HEK293 (cell line): ENCODE results near the gene ZC3H10.

ENCODE experiments used
- OVOL3 ChIP-seq: fragments of 450-650 bp; formaldehyde crosslinking; IDR thresholded peaks from 2 replicates; pipeline ENCODE4 v1.5.1; 2016; ENCODE audit warnings: missing biosample characterization, missing genetic modification characterization
- SETDB1 ChIP-seq: IDR thresholded peaks from one replicate; pipeline ENCODE4 v1.6.1; 2017; ENCODE audit warnings: mild to moderate bottlenecking, low read length, moderate library complexity, mixed read lengths; ENCODE audit not compliant: insufficient read length
- ZNF133 ChIP-seq: fragments of 450-650 bp; formaldehyde crosslinking; IDR thresholded peaks from 2 replicates; pipeline ENCODE4 v1.5.1; 2016; ENCODE audit warnings: missing biosample characterization, missing genetic modification characterization
- ZNF274 ChIP-seq, 2 experiments: fragments of 200-500 bp in 1 of 2; fragments of 450-650 bp in 1 of 2; sonication (Bioruptor generic) in 1 of 2; formaldehyde crosslinking in 1 of 2; IDR thresholded peaks; 2 replicates each; pipeline versions ENCODE4 v1.5.1 to v1.6.1; 2014 to 2016; ENCODE audit warnings: borderline replicate concordance in 1 of 2, inconsistent platforms in 1 of 2, low read length in 1 of 2, missing biosample characterization in 1 of 2, missing genetic modification characterization in 1 of 2
- ZNF510 ChIP-seq: fragments of 450-650 bp; formaldehyde crosslinking; IDR thresholded peaks from 2 replicates; pipeline ENCODE4 v1.5.1; 2018; ENCODE audit warnings: mild to moderate bottlenecking, missing genetic modification characterization, missing biosample characterization; ENCODE audit not compliant: insufficient replicate concordance
- ZNF555 ChIP-seq: fragments of 450-650 bp; formaldehyde crosslinking; conservative IDR thresholded peaks from 2 replicates; pipeline ENCODE4 v1.5.1; 2017; ENCODE audit warnings: missing biosample characterization, mild to moderate bottlenecking, missing genetic modification characterization, inconsistent platforms
- ZNF629 ChIP-seq: fragments of 450-650 bp; formaldehyde crosslinking; IDR thresholded peaks from 2 replicates; pipeline ENCODE4 v1.5.1; 2017; ENCODE audit warnings: missing biosample characterization, missing genetic modification characterization
- TF ChIP-seq, protein P1 (sequence below): fragments of 450-650 bp; formaldehyde crosslinking; IDR thresholded peaks from 2 replicates; pipeline ENCODE4 v1.5.1; 2016; ENCODE audit warnings: missing biosample characterization, missing genetic modification characterization, borderline replicate concordance
- TF ChIP-seq, protein P2 (sequence below): fragments of 450-650 bp; formaldehyde crosslinking; IDR thresholded peaks from 2 replicates; pipeline ENCODE4 v1.5.1; 2016; ENCODE audit warnings: missing biosample characterization, missing genetic modification characterization
- TF ChIP-seq, protein P3 (sequence below): fragments of 450-650 bp; formaldehyde crosslinking; IDR thresholded peaks from 2 replicates; pipeline ENCODE4 v1.5.1; 2016; ENCODE audit warnings: missing biosample characterization, missing genetic modification characterization

DNA sequence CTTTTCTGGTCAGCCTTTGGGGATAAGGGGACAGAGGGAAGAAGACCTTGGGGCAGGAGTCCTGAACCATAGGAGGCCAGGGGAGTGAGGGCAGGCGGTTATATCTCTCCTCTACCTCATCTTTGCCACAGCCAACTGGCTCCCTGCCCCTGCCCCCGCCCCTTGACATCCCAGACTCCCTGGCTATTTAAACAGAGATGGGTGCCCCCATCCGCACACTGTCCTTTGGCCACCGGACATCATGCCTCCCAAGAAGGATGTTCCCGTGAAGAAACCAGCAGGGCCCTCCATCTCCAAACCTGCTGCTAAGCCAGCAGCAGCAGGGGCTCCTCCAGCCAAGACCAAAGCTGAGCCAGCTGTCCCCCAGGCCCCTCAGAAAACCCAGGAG lies 35.6 kb downstream of the ZC3H10 start:
- TF ChIP-seq SETDB1 (no peak), ZNF510 (tag by site-specific recombination) (no peak), ZNF133 (no peak), ZNF629 (tag by site-specific recombination) (no peak), OVOL3 (tag by site-specific recombination) (no peak), ZNF274 (IDR thresholded peaks at IDR 0.05; ENCODE audit: low read length) (no peak), ZNF274 (tag by site-specific recombination; IDR thresholded peaks at IDR 0.05; ENCODE audit: borderline replicate concordance) (no peak), ZNF555 (tag by site-specific recombination) (no peak)
- TF ChIP-seq, protein P1, sequence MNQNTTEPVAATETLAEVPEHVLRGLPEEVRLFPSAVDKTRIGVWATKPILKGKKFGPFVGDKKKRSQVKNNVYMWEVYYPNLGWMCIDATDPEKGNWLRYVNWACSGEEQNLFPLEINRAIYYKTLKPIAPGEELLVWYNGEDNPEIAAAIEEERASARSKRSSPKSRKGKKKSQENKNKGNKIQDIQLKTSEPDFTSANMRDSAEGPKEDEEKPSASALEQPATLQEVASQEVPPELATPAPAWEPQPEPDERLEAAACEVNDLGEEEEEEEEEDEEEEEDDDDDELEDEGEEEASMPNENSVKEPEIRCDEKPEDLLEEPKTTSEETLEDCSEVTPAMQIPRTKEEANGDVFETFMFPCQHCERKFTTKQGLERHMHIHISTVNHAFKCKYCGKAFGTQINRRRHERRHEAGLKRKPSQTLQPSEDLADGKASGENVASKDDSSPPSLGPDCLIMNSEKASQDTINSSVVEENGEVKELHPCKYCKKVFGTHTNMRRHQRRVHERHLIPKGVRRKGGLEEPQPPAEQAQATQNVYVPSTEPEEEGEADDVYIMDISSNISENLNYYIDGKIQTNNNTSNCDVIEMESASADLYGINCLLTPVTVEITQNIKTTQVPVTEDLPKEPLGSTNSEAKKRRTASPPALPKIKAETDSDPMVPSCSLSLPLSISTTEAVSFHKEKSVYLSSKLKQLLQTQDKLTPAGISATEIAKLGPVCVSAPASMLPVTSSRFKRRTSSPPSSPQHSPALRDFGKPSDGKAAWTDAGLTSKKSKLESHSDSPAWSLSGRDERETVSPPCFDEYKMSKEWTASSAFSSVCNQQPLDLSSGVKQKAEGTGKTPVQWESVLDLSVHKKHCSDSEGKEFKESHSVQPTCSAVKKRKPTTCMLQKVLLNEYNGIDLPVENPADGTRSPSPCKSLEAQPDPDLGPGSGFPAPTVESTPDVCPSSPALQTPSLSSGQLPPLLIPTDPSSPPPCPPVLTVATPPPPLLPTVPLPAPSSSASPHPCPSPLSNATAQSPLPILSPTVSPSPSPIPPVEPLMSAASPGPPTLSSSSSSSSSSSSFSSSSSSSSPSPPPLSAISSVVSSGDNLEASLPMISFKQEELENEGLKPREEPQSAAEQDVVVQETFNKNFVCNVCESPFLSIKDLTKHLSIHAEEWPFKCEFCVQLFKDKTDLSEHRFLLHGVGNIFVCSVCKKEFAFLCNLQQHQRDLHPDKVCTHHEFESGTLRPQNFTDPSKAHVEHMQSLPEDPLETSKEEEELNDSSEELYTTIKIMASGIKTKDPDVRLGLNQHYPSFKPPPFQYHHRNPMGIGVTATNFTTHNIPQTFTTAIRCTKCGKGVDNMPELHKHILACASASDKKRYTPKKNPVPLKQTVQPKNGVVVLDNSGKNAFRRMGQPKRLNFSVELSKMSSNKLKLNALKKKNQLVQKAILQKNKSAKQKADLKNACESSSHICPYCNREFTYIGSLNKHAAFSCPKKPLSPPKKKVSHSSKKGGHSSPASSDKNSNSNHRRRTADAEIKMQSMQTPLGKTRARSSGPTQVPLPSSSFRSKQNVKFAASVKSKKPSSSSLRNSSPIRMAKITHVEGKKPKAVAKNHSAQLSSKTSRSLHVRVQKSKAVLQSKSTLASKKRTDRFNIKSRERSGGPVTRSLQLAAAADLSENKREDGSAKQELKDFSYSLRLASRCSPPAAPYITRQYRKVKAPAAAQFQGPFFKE (tag by site-specific recombination): no peak
- TF ChIP-seq, protein P2, sequence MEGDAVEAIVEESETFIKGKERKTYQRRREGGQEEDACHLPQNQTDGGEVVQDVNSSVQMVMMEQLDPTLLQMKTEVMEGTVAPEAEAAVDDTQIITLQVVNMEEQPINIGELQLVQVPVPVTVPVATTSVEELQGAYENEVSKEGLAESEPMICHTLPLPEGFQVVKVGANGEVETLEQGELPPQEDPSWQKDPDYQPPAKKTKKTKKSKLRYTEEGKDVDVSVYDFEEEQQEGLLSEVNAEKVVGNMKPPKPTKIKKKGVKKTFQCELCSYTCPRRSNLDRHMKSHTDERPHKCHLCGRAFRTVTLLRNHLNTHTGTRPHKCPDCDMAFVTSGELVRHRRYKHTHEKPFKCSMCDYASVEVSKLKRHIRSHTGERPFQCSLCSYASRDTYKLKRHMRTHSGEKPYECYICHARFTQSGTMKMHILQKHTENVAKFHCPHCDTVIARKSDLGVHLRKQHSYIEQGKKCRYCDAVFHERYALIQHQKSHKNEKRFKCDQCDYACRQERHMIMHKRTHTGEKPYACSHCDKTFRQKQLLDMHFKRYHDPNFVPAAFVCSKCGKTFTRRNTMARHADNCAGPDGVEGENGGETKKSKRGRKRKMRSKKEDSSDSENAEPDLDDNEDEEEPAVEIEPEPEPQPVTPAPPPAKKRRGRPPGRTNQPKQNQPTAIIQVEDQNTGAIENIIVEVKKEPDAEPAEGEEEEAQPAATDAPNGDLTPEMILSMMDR (tag by site-specific recombination): no peak
- TF ChIP-seq, protein P3, sequence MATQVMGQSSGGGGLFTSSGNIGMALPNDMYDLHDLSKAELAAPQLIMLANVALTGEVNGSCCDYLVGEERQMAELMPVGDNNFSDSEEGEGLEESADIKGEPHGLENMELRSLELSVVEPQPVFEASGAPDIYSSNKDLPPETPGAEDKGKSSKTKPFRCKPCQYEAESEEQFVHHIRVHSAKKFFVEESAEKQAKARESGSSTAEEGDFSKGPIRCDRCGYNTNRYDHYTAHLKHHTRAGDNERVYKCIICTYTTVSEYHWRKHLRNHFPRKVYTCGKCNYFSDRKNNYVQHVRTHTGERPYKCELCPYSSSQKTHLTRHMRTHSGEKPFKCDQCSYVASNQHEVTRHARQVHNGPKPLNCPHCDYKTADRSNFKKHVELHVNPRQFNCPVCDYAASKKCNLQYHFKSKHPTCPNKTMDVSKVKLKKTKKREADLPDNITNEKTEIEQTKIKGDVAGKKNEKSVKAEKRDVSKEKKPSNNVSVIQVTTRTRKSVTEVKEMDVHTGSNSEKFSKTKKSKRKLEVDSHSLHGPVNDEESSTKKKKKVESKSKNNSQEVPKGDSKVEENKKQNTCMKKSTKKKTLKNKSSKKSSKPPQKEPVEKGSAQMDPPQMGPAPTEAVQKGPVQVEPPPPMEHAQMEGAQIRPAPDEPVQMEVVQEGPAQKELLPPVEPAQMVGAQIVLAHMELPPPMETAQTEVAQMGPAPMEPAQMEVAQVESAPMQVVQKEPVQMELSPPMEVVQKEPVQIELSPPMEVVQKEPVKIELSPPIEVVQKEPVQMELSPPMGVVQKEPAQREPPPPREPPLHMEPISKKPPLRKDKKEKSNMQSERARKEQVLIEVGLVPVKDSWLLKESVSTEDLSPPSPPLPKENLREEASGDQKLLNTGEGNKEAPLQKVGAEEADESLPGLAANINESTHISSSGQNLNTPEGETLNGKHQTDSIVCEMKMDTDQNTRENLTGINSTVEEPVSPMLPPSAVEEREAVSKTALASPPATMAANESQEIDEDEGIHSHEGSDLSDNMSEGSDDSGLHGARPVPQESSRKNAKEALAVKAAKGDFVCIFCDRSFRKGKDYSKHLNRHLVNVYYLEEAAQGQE (tag by site-specific recombination): no peak
